K562 (cell line): ENCODE measurements around the gene MRPL40. TPM values are rescaled to one million over a fixed set of nuclear protein-coding genes. Genes with fewer than 3 reads are reported as not detected.

ENCODE experiments used
- CBFA2T2 ChIP-seq: fragments of 450-650 bp; conservative IDR thresholded peaks from 2 replicates; pipeline ENCODE4 v1.6.1; 2017; ENCODE audit warnings: mild to moderate bottlenecking
- E2F3 ChIP-seq: fragments of 250-450 bp; sonication (Bioruptor Pico); IDR thresholded peaks from 2 replicates; pipeline ENCODE4 v1.4.0; 2020; ENCODE audit warnings: mild to moderate bottlenecking
- JUN ChIP-seq, 2 experiments: sonication (generic) in 1 of 2; formaldehyde crosslinking in 1 of 2; IDR thresholded peaks; 2 replicates each; pipeline versions ENCODE4 v1.6.1 to v1.8.0; 2012 to 2022; ENCODE audit warnings: borderline replicate concordance in 2 of 2, mild to moderate bottlenecking in 2 of 2, improper control_type of control experiment in 1 of 2, low read depth in 1 of 2, low read length in 1 of 2, missing genetic modification reagents in 1 of 2
- MTA3 ChIP-seq: fragments of 450-650 bp; formaldehyde crosslinking; IDR thresholded peaks from 2 replicates; pipeline ENCODE4 v1.6.1; 2017; ENCODE audit warnings: mild to moderate bottlenecking, borderline replicate concordance
- NR4A1 ChIP-seq, 2 experiments: fragments of 250-450 bp in 1 of 2; fragments of 450-650 bp in 1 of 2; sonication (Bioruptor Pico) in 1 of 2; IDR thresholded peaks; 2 replicates each; pipeline versions ENCODE4 v1.4.0 to v1.6.1; 2016 to 2020; ENCODE audit warnings: mild to moderate bottlenecking in 2 of 2, missing compliant biosample characterization in 1 of 2, missing genetic modification characterization in 1 of 2, moderate library complexity in 1 of 2
- POLR2AphosphoS2 ChIP-seq: IDR thresholded peaks from 2 replicates; pipeline ENCODE4 v1.6.1; 2012; ENCODE audit warnings: low read length, improper control_type of control experiment
- PRDM10 ChIP-seq: fragments of 450-650 bp; IDR thresholded peaks from 2 replicates; pipeline ENCODE4 v1.6.1; 2018; ENCODE audit not compliant: partially characterized antibody
- SNAPC5 ChIP-seq: fragments of 250-450 bp; sonication (Bioruptor Pico); IDR thresholded peaks from 2 replicates; pipeline ENCODE4 v1.8.0; 2021; ENCODE audit warnings: moderate library complexity, mild to moderate bottlenecking, inconsistent platforms
- ZMIZ1 ChIP-seq, 2 experiments: fragments of 150-350 bp in 1 of 2; IDR thresholded peaks; 2 replicates each; pipeline ENCODE4 v1.6.1; 2012 to 2016; ENCODE audit warnings: low read depth in 2 of 2, low read length in 2 of 2, mild to moderate bottlenecking in 1 of 2, moderate library complexity in 1 of 2
- ZNF133 ChIP-seq: fragments of 250-450 bp; sonication (Bioruptor Pico); IDR thresholded peaks from 2 replicates; pipeline ENCODE4 v1.4.0; 2020; ENCODE audit warnings: mild to moderate bottlenecking
- ZNF134 ChIP-seq: fragments of 250-450 bp; sonication (Bioruptor Pico); conservative IDR thresholded peaks from 2 replicates; pipeline ENCODE4 v1.4.0; 2020
- ZNF696 ChIP-seq: fragments of 250-450 bp; sonication (Bioruptor Pico); conservative IDR thresholded peaks from 2 replicates; pipeline ENCODE4 v1.4.0; 2020; ENCODE audit warnings: mild to moderate bottlenecking, moderate library complexity
- polyA plus RNA-seq, 8 experiments: library from polyadenylated mRNA; depleted of rRNA in 4 of 8; stranded (reverse) in 5 of 8; unstranded in 3 of 8; fragments of >200 nt; fragmentation: Nextera tagmentation in 2 of 8; fragmentation: Illumina TruSeq in 1 of 8; extraction: Ambion mirVana in 2 of 8; extraction: Trizol in 1 of 8; gene quantifications; 2 replicates each; pipeline versions ENCODE4 v1.2.1 to v1.2.3, GENCODE V29; 2011 to 2014; ENCODE audit warnings: inconsistent platforms in 1 of 8, missing spikeins in 1 of 8
- total RNA-seq, 7 experiments: library from RNA; depleted of rRNA in 6 of 7; stranded (reverse); fragments of >200 nt in 6 of 7; fragmentation: Illumina TruSeq in 2 of 7; extraction: Trizol in 2 of 7; gene quantifications; 2 replicates each; pipeline versions ENCODE4 v1.2.1 to v1.2.3, GENCODE V29; 2011 to 2021; ENCODE audit warnings: low replicate concordance in 1 of 7

The MRPL40 gene
- total and polyA plus RNA-seq, 9 of the 15 experiments (the other 6 are each of a cell fraction or from before 2014, with no cell fraction given), result 132 to 652 (median 208) TPM

- no peak for TF ChIP-seq SNAPC5 (CRISPR knock-in tag)
- TF ChIP-seq ZMIZ1 (IDR thresholded peaks at IDR 0.05; ENCODE audit: low read depth in 2 of 2, low read length in 2 of 2), result peak in 1 of 2 experiments; percentile 96; a peak in 2 of 4 replicates
- TF ChIP-seq PRDM10, result no peak
- TF ChIP-seq JUN (IDR thresholded peaks at IDR 0.05; ENCODE audit: borderline replicate concordance, low read depth, low read length), result peak; percentile 63; the same call in 1 of the 2 replicates
- no peak for TF ChIP-seq JUN (CRISPR knock-in tag; IDR thresholded peaks at IDR 0.05; ENCODE audit: borderline replicate concordance)
- TF ChIP-seq ZNF696 (CRISPR knock-in tag), result 0 out of 2 replicates have a peak, but pooled peaks have one; percentile 32
- TF ChIP-seq ZNF133 (CRISPR knock-in tag), result peak; percentile 84; the same call in 1 of the 2 replicates
- 0 out of 2 replicates have a peak, but pooled peaks have one; percentile 7 for TF ChIP-seq ZNF134 (CRISPR knock-in tag)
- TF ChIP-seq POLR2AphosphoS2, result no peak; the same call in 1 of the 2 replicates
- no peak for TF ChIP-seq CBFA2T2
- peak; percentile 65; the same call in 1 of the 2 replicates for TF ChIP-seq E2F3 (CRISPR knock-in tag)
- 0 out of 2 replicates have a peak, but pooled peaks have one; percentile 73 for TF ChIP-seq NR4A1 (CRISPR knock-in tag; IDR thresholded peaks at IDR 0.05)
- peak; percentile 92 for TF ChIP-seq NR4A1 (tag; IDR thresholded peaks at IDR 0.05)
- peak; percentile 66; the same call in 1 of the 2 replicates for TF ChIP-seq MTA3
These were observed 12.7 kb upstream of the MRPL40 start (continued) for GRCh38 chr22:19419464-19420178.
